ENCODE measurements around the gene GLG1. TPM values are rescaled to one million over a fixed set of nuclear protein-coding genes. Genes with fewer than 3 reads are reported as not detected.

GLG1 gene
- total RNA-seq, 2 donors from 2014 or later: 69.6 to 98.9 TPM

Other genes starting within 250 kb of the GLG1 start
- gene NPIPB15, start 230.8 kb downstream of the GLG1 start, total RNA-seq: 1 to 10 TPM; 2.5 to 8.0 TPM
- gene CLEC18B, start 185.6 kb downstream of the GLG1 start, total RNA-seq: 1 to 10 TPM; 1.4 to 2.2 TPM
- gene RFWD3, start 59.8 kb upstream of the GLG1 start, total RNA-seq: 100 to 1,000 TPM in 1 of 2 donors, 10 to 100 TPM in 1; 76.7 to 148 TPM
- gene MLKL, start 93.7 kb upstream of the GLG1 start, total RNA-seq: 10 to 100 TPM; 17.1 to 23.5 TPM
- not detected for gene FA2H, start 167.7 kb upstream of the GLG1 start, total RNA-seq